ENCODE data around the gene OLA1.

OLA1 gene

DNA sequence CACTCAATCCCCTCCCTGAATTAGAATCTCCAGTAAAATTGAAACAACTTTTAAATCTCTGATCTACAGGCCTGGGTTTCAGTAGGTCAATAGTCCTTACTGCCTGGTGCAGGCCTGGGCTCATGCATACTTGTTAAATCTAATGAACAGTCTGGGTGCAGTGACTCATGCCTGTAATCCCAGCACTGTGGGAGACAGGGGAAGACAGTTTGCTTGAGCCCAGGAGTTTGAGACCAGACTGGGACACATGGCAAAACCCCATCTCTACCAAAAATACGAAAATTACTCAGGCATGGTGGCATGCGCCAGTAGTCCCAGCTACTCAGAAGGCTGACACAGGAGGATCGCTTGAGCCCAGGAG lies 188.5 kb downstream of the OLA1 start:
- no peaks in the 10 kb centered on the region for H3K9me3 ChIP-seq (ENCODE audit: low read depth, low read length)
- H3K27ac ChIP-seq = no peak overlapping the region
- no peaks in the 10 kb centered on the region for H3K36me3 ChIP-seq (ENCODE audit: insufficient read depth, low read length)
- H3K4me3 ChIP-seq = no peak overlapping the region
- TF ChIP-seq FOXP2 (optimal IDR thresholded peaks at IDR 0.05; ENCODE audit: control extremely low read depth, extremely low read length, insufficient read depth) (no peak), EZH2 (IDR thresholded peaks at IDR 0.05) (no peak), POLR2AphosphoS5 (IDR thresholded peaks at IDR 0.05; ENCODE audit: borderline replicate concordance, low read depth, low read length) (no peak)
- no peak overlapping the region for H3K9ac ChIP-seq (ENCODE audit: insufficient read length)
- no peak for DNase-seq (ENCODE audit: low read depth, low spot score)

DNA sequence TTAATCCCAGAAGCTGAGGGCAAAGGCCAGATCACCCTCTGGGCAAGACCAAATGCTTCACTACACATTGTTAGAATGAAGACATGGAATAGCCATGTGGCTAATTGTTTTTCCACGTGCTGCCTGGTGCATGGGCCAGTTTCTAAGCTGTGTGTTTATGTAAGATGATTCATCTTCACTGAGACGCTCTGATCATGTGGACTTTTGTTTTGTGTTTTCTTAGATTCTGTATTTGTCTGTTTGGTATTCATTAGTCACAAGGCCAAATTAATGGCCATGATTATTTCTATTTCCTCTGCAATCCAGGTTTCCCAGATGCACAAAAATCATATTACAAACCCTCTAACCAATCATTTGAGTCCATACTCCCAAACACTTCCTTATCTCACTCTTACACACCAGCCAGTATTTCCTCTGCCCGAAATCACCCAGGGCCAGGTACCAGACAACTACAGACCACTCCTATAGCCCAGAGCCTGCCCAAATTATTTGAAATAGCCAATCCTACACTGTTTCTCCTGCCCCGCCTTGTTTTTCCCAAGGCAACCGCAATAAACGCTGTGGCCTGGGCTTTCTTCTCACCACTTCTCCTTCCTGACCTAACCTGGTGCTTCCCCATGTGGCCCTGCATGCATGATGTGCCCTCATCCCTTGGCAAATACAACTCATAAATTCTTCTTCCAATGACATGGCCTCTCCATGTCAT lies 189.0 kb downstream of the OLA1 start:
- no peaks in the 10 kb centered on the region for H3K9me3 ChIP-seq (ENCODE audit: low read depth, low read length)
- no peak overlapping the region for H3K27ac ChIP-seq
- H3K36me3 ChIP-seq (ENCODE audit: insufficient read depth, low read length) = no peaks in the 10 kb centered on the region
- no peak overlapping the region for H3K9ac ChIP-seq (ENCODE audit: insufficient read length)
- no peak overlapping the region for H3K4me3 ChIP-seq
- TF ChIP-seq EZH2 (IDR thresholded peaks at IDR 0.05) (no peak), POLR2AphosphoS5 (IDR thresholded peaks at IDR 0.05; ENCODE audit: borderline replicate concordance, low read depth, low read length) (no peak)
- DNase-seq (ENCODE audit: low read depth, low spot score) = no peak

DNA sequence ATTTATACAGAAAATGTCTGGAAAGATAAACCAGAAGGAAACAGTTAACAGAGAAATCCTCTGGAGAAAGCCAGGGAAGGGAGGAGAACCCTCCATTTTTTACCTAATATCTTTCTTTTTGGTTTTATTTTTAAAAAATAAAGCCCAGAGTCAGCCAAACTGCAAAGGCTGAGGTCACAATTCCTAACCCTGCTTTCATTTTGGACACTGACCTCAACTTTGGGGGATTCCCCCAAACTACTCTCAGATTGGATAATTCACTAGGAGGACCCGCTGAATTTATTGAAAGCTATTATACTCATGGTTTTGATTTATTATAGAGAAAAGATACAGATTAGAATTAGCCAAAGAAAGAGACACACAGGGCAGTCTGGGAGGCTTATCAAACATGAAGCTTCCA lies 189.9 kb downstream of the OLA1 start:
- TF ChIP-seq EZH2 (IDR thresholded peaks at IDR 0.05) (no peak), FOXP2 (optimal IDR thresholded peaks at IDR 0.05; ENCODE audit: control extremely low read depth, extremely low read length, insufficient read depth) (no peak), POLR2AphosphoS5 (IDR thresholded peaks at IDR 0.05; ENCODE audit: borderline replicate concordance, low read depth, low read length) (no peak)
- Histone ChIP-seq H3K9me3 (ENCODE audit: low read depth, low read length) (no peaks in the 10 kb centered on the region), H3K4me3 (no peak overlapping the region), H3K9ac (ENCODE audit: insufficient read length) (no peak overlapping the region), H3K36me3 (ENCODE audit: insufficient read depth, low read length) (no peaks in the 10 kb centered on the region), H3K27ac (no peak overlapping the region)
- DNase-seq (ENCODE audit: low read depth, low spot score) = no peak

DNA sequence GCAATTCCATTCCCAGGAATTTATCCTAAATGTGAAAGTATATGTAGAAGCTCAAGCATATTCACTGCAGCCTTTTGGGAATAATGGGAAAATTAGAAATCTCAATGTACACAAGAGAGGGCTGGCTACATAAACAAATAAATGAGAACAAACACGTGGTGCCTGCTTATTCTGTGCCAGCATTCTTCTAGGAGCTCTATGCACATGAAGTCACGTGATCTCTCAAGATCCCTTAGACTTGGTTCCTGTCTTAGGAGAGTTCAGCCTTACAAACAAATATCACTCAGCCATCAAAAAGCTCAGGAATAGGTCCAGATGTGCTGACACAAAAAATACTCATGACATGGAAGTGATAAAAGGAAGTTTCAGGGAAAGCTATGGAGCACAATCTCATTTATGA lies 190.3 kb downstream of the OLA1 start:
- Histone ChIP-seq H3K4me3 (no peak overlapping the region), H3K9me3 (ENCODE audit: low read depth, low read length) (no peaks in the 10 kb centered on the region), H3K27ac (no peak overlapping the region), H3K36me3 (ENCODE audit: insufficient read depth, low read length) (no peaks in the 10 kb centered on the region), H3K9ac (ENCODE audit: insufficient read length) (no peak overlapping the region)
- no peak for TF ChIP-seq FOXP2 (optimal IDR thresholded peaks at IDR 0.05; ENCODE audit: control extremely low read depth, extremely low read length, insufficient read depth)
- no peak for TF ChIP-seq EZH2 (IDR thresholded peaks at IDR 0.05)
- no peak for TF ChIP-seq POLR2AphosphoS5 (IDR thresholded peaks at IDR 0.05; ENCODE audit: borderline replicate concordance, low read depth, low read length)
- no peak for DNase-seq (ENCODE audit: low read depth, low spot score)

DNA sequence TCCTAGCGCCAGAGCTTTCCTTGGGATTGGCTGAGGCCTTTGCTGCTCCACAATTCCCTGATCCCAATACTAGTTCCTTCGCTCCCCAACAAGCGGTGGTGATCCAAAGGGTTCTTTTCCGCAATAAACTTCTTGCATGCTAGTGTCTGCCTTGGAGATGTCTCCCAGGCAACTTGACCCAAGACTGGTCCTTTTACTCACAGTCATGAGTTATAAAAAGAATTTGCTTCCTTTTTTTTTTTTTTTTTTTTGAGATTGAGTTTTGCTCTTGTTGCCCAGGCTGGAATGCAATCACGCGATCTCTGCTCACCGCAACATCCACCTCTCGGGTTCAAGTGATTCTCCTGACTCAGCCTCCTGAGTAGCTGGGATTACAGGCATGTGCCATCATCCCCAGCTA lies 193.4 kb downstream of the OLA1 start:
- TF ChIP-seq POLR2AphosphoS5 (IDR thresholded peaks at IDR 0.05; ENCODE audit: borderline replicate concordance, low read depth, low read length) (no peak), FOXP2 (optimal IDR thresholded peaks at IDR 0.05; ENCODE audit: control extremely low read depth, extremely low read length, insufficient read depth) (no peak), EZH2 (IDR thresholded peaks at IDR 0.05) (no peak)
- no peak overlapping the region for H3K27ac ChIP-seq

DNA sequence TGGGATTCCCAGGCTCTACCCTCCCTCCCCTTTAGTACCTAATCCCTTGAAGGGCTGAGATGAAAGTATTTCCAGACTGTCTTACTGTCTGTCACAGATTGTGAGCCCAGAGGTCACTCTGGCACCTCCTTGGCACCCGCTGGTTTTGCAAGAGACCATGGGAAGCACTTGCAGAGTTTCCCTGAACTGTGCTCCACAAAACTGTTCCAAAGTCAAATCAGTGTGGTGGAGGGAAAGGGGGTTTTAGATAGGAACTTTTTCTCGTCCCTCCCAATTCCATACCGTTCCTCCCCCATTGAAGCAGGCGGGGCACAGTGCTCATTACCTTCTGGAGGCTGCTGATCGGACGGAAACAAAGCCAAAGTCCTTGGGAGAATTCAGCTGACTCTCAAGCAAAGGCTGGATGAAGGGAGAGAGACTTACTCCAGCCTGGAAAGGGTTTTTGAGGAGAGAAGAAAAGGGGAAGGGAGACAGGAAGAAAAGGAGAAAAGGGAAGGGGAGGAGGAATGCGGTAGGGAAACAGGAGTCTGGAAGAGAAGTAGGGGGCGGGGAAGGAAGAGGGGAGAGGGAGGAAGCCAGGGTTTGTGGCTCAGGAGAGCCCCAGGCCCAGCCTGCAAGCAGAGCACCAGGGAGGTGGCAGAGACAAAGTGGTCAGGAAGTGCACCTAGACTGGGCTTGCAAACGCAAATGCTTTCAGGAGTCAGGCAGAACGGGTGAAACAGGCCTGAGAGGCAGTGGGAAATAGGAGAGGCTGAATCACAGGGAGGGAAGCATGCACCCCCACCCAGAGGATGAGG lies 194.8 kb downstream of the OLA1 start:
- H3K9ac ChIP-seq (ENCODE audit: insufficient read length) = no peak overlapping the region
- no peak overlapping the region for H3K4me3 ChIP-seq
- no peaks in the 10 kb centered on the region for H3K36me3 ChIP-seq (ENCODE audit: insufficient read depth, low read length)
- TF ChIP-seq EZH2 (IDR thresholded peaks at IDR 0.05) (no peak), FOXP2 (optimal IDR thresholded peaks at IDR 0.05; ENCODE audit: control extremely low read depth, extremely low read length, insufficient read depth) (no peak), POLR2AphosphoS5 (IDR thresholded peaks at IDR 0.05; ENCODE audit: borderline replicate concordance, low read depth, low read length) (no peak)
- H3K9me3 ChIP-seq (ENCODE audit: low read depth, low read length) = no peaks in the 10 kb centered on the region
- DNase-seq (ENCODE audit: low read depth, low spot score) = no peak
- no peak overlapping the region for H3K27ac ChIP-seq

More for the DNA sequence above, 193.4 kb downstream of the OLA1 start:
- H3K4me3 ChIP-seq = no peak overlapping the region
- no peaks in the 10 kb centered on the region for H3K9me3 ChIP-seq (ENCODE audit: low read depth, low read length)
- DNase-seq (ENCODE audit: low read depth, low spot score) = no peak
- H3K36me3 ChIP-seq (ENCODE audit: insufficient read depth, low read length) = no peaks in the 10 kb centered on the region
- no peak overlapping the region for H3K9ac ChIP-seq (ENCODE audit: insufficient read length)

DNA sequence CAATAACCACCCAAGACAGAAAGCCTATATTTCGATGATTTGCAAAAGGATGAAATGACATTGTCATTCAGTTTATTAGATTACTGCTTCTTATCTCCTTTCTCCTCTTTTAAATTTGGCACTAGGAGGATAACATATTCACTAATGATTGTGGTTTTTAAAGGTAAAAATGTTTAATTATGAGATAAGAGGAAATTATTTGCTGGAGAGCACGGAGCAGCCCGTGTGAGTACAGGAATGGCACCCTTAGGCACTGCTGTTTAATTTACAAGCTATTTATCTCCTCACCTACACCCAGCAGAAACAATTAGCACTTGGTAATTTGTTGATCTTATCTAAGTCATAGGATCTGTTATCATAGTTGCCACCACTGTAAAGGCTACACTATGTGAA lies 195.8 kb downstream of the OLA1 start:
- no peak overlapping the region for H3K27ac ChIP-seq
- no peaks in the 10 kb centered on the region for H3K36me3 ChIP-seq (ENCODE audit: insufficient read depth, low read length)
- DNase-seq (ENCODE audit: low read depth, low spot score) = no peak
- no peak overlapping the region for H3K9ac ChIP-seq (ENCODE audit: insufficient read length)
- no peaks in the 10 kb centered on the region for H3K9me3 ChIP-seq (ENCODE audit: low read depth, low read length)
- no peak overlapping the region for H3K4me3 ChIP-seq
- TF ChIP-seq POLR2AphosphoS5 (IDR thresholded peaks at IDR 0.05; ENCODE audit: borderline replicate concordance, low read depth, low read length) = no peak
- no peak for TF ChIP-seq EZH2 (IDR thresholded peaks at IDR 0.05)

DNA sequence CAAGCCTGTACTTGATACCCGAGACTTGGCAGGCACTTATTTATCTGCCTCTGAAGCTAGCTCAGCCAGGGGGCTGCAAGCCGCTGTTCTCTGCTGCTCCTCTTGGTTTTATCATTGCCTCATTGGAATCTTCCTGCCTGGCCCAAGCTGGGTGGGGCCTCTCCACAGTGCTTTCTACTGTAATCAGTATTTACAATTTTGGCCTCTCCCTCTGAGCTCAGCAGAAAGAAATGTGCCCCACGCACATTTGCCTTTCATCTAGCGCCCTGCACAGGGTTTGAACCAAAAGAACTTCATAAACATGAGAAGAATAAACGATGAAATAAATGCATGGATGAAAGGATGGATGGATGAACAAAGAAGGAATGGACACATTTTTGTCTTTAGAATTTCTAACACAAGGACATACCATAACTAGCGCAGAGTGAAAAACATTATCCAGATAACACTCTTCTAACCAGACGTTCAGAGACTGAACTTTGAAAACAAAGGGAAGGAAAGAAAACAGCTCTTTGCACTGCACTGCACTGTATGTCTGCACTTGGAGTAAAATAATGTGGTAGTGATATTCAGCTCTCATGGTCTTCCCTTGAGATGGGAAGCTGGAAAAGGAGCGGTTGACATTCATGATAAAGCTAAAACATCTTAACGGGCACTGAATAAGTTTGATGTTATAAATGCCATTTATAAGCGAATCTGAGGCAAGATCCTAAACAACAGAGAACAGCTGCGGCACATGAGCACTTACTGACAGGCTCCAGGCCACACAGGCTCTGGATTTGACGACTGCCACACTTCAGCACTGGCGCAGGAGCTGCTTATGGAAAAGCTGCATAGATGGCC lies 196.4 kb downstream of the OLA1 start:
- no peak for TF ChIP-seq FOXP2 (optimal IDR thresholded peaks at IDR 0.05; ENCODE audit: control extremely low read depth, extremely low read length, insufficient read depth)
- no peak for TF ChIP-seq EZH2 (IDR thresholded peaks at IDR 0.05)
- TF ChIP-seq POLR2AphosphoS5 (IDR thresholded peaks at IDR 0.05; ENCODE audit: borderline replicate concordance, low read depth, low read length) = no peak
- H3K9ac ChIP-seq (ENCODE audit: insufficient read length) = no peak overlapping the region
- no peaks in the 10 kb centered on the region for H3K9me3 ChIP-seq (ENCODE audit: low read depth, low read length)
- H3K36me3 ChIP-seq (ENCODE audit: insufficient read depth, low read length) = no peaks in the 10 kb centered on the region
- no peak overlapping the region for H3K27ac ChIP-seq
- no peak overlapping the region for H3K4me3 ChIP-seq
- no peak for DNase-seq (ENCODE audit: low read depth, low spot score)

Measured in SK-N-MC (cell line).